ENCODE results near the gene DLGAP1. TPM values are rescaled to one million over a fixed set of nuclear protein-coding genes. Genes with fewer than 3 reads are reported as not detected.
"Not testable (repeated sequence)": the region's sequence is repeated elsewhere in the genome, so short reads cannot be mapped to it uniquely, and the experiment has no call there.

The DLGAP1 gene
- total RNA-seq, 3 donors from 2014 or later: 0.96 to 17.6 (median 5.2) TPM

- no peaks in the 10 kb centered on the region for H3K36me3 ChIP-seq
- intact Hi-C loops (cut with DNase I; ENCODE audit: low total_unique reads): no loop called here
- H3K4me3 ChIP-seq: no peak overlapping the region
- H3K4me1 ChIP-seq: peaks cover 0 to 3% of the 10 kb centered on the region in 2 donors
- H3K27ac ChIP-seq: no peak overlapping the region
- no peak for DNase-seq (ENCODE audit: low spot score in 2 of 2)
- H3K9me3 ChIP-seq: no peaks in the 10 kb centered on the region
- TF ChIP-seq POLR2AphosphoS5 (IDR thresholded peaks at IDR 0.05): no peak
- TF ChIP-seq POLR2A (IDR thresholded peaks at IDR 0.05): no peak
- no peak for TF ChIP-seq CTCF (IDR thresholded peaks at IDR 0.05)
- no peaks in the 10 kb centered on the region for H3K27me3 ChIP-seq
Observed at GRCh38 chr18:3653263-3653850, 801.8 kb downstream of the DLGAP1 start.

- H3K27me3 ChIP-seq: no peaks in the 10 kb centered on the region
- TF ChIP-seq CTCF (IDR thresholded peaks at IDR 0.05) (no peak), POLR2AphosphoS5 (IDR thresholded peaks at IDR 0.05) (no peak), POLR2A (IDR thresholded peaks at IDR 0.05) (no peak)
- no peaks in the 10 kb centered on the region for H3K9me3 ChIP-seq
- H3K27ac ChIP-seq: no peak overlapping the region
- intact Hi-C loops (cut with DNase I; ENCODE audit: low total_unique reads): no loop called here
- no peak overlapping the region for H3K4me3 ChIP-seq
- no peaks in the 10 kb centered on the region for H3K36me3 ChIP-seq
- peak in 1 of 2 donors; percentile 34 for DNase-seq (ENCODE audit: low spot score in 2 of 2)
- peaks cover 0 to 3% of the 10 kb centered on the region in 2 donors for H3K4me1 ChIP-seq
Observed at GRCh38 chr18:3652380-3653262, 802.5 kb downstream of the DLGAP1 start.

- DNase-seq (ENCODE audit: low spot score in 2 of 2): no peak
Observed at GRCh38 chr18:3651266-3651665, 803.8 kb downstream of the DLGAP1 start.

GRCh38 chr18:3650521-3651042, 804.5 kb downstream of the DLGAP1 start:
- H3K27ac ChIP-seq: peak overlapping the region in 1 of 2 donors; percentile 68
- H3K9me3 ChIP-seq; intact Hi-C loops (cut with DNase I; ENCODE audit: low total_unique reads); H3K4me3 ChIP-seq; H3K36me3 ChIP-seq; H3K27me3 ChIP-seq; DNase-seq (ENCODE audit: low spot score in 2 of 2); H3K4me1 ChIP-seq: not testable (repeated sequence)
- TF ChIP-seq POLR2AphosphoS5 (IDR thresholded peaks at IDR 0.05): peak in 1 of 3 donors; percentile 31

More at GRCh38 chr18:3651266-3651665, 803.8 kb downstream of the DLGAP1 start:
- Histone ChIP-seq H3K36me3 (no peaks in the 10 kb centered on the region), H3K27me3 (no peaks in the 10 kb centered on the region), H3K27ac (no peak overlapping the region), H3K4me3 (no peak overlapping the region), H3K4me1 (peaks cover 0 to 3% of the 10 kb centered on the region in 2 donors), H3K9me3 (no peaks in the 10 kb centered on the region)
- intact Hi-C loops (cut with DNase I; ENCODE audit: low total_unique reads): no loop called here
- TF ChIP-seq POLR2AphosphoS5 (IDR thresholded peaks at IDR 0.05): no peak
- TF ChIP-seq POLR2A (IDR thresholded peaks at IDR 0.05): no peak
- TF ChIP-seq CTCF (IDR thresholded peaks at IDR 0.05): no peak

- DNase-seq (ENCODE audit: low spot score in 2 of 2): peak in 1 of 2 donors; percentile 74
- peak overlapping the region; percentile 50 to 68 for H3K27ac ChIP-seq
- intact Hi-C loops (cut with DNase I; ENCODE audit: low total_unique reads): no loop called here
Observed at GRCh38 chr18:3649633-3650426, 805.3 kb downstream of the DLGAP1 start.

More at GRCh38 chr18:3649633-3650426, 805.3 kb downstream of the DLGAP1 start:
- Histone ChIP-seq H3K4me1 (peaks cover 0 to 3% of the 10 kb centered on the region in 2 donors), H3K9me3 (no peaks in the 10 kb centered on the region), H3K4me3 (no peak overlapping the region), H3K36me3 (no peaks in the 10 kb centered on the region), H3K27me3 (no peaks in the 10 kb centered on the region)
- TF ChIP-seq CTCF (IDR thresholded peaks at IDR 0.05) (no peak), POLR2A (IDR thresholded peaks at IDR 0.05) (no peak), POLR2AphosphoS5 (IDR thresholded peaks at IDR 0.05) (peak in 2 of 3 donors; percentile 56 to 85)

All from breast epithelium (tissue), 4 donors.